ENCODE results near the gene PARK7. TPM values are rescaled to one million over a fixed set of nuclear protein-coding genes. Genes with fewer than 3 reads are reported as not detected.

Gene PARK7
- total RNA-seq, 1 experiment from 2014 or later = 370 TPM

DNA sequence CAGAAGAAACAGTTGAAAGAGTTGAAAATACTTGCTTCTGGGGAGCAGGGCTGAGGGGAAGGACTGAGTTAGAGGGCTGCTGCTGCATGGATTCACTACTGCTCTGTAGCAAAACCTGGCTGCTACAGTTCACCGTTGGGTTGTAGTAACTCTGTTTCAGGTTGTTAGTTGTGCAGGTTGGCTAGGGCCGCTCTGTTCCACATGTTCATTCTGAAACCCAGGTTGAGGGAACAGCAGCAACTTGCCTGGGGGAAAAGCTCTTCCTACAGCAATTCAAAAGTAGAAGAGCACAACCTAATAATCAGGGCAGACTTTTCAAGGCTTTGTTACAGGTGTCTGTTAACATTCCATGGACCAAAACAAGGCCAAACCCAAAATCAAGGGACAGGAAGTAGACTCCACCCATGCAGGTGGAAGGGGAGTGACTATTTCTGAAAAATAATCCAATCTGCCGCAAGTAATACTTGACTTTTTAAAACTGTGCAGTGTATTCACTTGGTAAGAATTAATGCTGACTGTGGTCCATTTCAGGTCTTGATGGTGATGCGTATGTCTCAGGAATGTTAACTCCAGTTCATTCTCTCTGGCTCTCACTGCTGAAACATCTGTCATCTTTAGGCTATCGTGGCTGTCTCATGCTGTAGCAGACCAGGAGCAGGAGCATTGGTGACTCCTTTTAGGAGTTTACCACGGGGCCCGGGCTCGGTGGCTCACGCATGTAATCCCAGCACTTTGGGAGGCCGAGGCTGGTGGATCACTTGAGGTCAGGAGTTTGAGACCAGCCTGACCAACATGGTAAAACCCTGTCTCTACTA is 5.1 kb upstream of the PARK7 start:
- no peak for DNase-seq (ENCODE audit: low read depth, low spot score)
- no peak for ATAC-seq
- H3K4me2 ChIP-seq (ENCODE audit: low read length) = no peak overlapping the region
- CTCF ChIA-PET = no interaction called here
- no peaks in the 10 kb centered on the region for H3K36me3 ChIP-seq (ENCODE audit: control insufficient read depth in 1 of 2, insufficient read depth in 2 of 2, low read length in 2 of 2)
- H3K27ac ChIP-seq (ENCODE audit: low read depth, low read length) = no peak overlapping the region
- peaks cover 13% of the 10 kb centered on the region for H3K79me2 ChIP-seq (ENCODE audit: insufficient read depth, low read length)
- TF ChIP-seq, protein P1, sequence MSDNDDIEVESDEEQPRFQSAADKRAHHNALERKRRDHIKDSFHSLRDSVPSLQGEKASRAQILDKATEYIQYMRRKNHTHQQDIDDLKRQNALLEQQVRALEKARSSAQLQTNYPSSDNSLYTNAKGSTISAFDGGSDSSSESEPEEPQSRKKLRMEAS (IDR thresholded peaks at IDR 0.05) = no peak
- no peak for TF ChIP-seq EGR1 (IDR thresholded peaks at IDR 0.05; ENCODE audit: low read depth)
- TF ChIP-seq, protein P2, sequence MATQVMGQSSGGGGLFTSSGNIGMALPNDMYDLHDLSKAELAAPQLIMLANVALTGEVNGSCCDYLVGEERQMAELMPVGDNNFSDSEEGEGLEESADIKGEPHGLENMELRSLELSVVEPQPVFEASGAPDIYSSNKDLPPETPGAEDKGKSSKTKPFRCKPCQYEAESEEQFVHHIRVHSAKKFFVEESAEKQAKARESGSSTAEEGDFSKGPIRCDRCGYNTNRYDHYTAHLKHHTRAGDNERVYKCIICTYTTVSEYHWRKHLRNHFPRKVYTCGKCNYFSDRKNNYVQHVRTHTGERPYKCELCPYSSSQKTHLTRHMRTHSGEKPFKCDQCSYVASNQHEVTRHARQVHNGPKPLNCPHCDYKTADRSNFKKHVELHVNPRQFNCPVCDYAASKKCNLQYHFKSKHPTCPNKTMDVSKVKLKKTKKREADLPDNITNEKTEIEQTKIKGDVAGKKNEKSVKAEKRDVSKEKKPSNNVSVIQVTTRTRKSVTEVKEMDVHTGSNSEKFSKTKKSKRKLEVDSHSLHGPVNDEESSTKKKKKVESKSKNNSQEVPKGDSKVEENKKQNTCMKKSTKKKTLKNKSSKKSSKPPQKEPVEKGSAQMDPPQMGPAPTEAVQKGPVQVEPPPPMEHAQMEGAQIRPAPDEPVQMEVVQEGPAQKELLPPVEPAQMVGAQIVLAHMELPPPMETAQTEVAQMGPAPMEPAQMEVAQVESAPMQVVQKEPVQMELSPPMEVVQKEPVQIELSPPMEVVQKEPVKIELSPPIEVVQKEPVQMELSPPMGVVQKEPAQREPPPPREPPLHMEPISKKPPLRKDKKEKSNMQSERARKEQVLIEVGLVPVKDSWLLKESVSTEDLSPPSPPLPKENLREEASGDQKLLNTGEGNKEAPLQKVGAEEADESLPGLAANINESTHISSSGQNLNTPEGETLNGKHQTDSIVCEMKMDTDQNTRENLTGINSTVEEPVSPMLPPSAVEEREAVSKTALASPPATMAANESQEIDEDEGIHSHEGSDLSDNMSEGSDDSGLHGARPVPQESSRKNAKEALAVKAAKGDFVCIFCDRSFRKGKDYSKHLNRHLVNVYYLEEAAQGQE (IDR thresholded peaks at IDR 0.05; ENCODE audit: low read depth) = no peak
- TF ChIP-seq, protein P3, sequence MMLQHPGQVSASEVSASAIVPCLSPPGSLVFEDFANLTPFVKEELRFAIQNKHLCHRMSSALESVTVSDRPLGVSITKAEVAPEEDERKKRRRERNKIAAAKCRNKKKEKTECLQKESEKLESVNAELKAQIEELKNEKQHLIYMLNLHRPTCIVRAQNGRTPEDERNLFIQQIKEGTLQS (IDR thresholded peaks at IDR 0.05) = no peak
- TF ChIP-seq SP1 (IDR thresholded peaks at IDR 0.05; ENCODE audit: low read depth) = no peak
- no peak for TF ChIP-seq FOSL1 (IDR thresholded peaks at IDR 0.05; ENCODE audit: low read depth)
- peaks cover 0 to 13% of the 10 kb centered on the region in 2 experiments; a peak in 3 of 4 replicates for H3K4me1 ChIP-seq (ENCODE audit: control insufficient read depth in 1 of 2, insufficient read depth in 2 of 2, low read length in 2 of 2)
- no peak overlapping the region for H3K4me3 ChIP-seq (replicated peaks in 1 of 2; ENCODE audit: low read depth in 1 of 2, low read length in 2 of 2)
- no peaks in the 10 kb centered on the region for H4K20me1 ChIP-seq (ENCODE audit: insufficient read depth)
- H3K9me2 ChIP-seq (ENCODE audit: insufficient read depth) = no peaks in the 10 kb centered on the region
- POLR2A ChIA-PET = no interaction called here
- intact Hi-C loops (cut with micrococcal nuclease) = no loop called here
- H3K9ac ChIP-seq (ENCODE audit: low read length) = no peak overlapping the region
- RAD21 ChIA-PET (ENCODE audit: low non-redundant PET in 1 of 2, low total read pairs in 2 of 2, uncharacterized antibody in 2 of 2, unreplicated experiment in 2 of 2) = no interaction called here
- no peak overlapping the region for H2AFZ ChIP-seq (ENCODE audit: low read depth, low read length, poor library complexity, severe bottlenecking)
- no TSS peak for BruUV-seq (replicated peaks)
- H3K27me3 ChIP-seq (ENCODE audit: insufficient read depth, low read length) = no peaks in the 10 kb centered on the region
- no peaks in the 10 kb centered on the region for H3K9me3 ChIP-seq (ENCODE audit: control insufficient read depth in 1 of 2, insufficient read depth in 1 of 2, low read depth in 1 of 2, low read length in 2 of 2)
